IPS DF 4.7 (cell line): ENCODE measurements around the gene C20orf141.
"Not testable (repeated sequence)": the region's sequence is repeated elsewhere in the genome, so short reads cannot be mapped to it uniquely, and the experiment has no call there.

Experiments
- DNase-seq: peaks from one replicate; pipeline ENCODE4 v3.0.0-alpha.2; 2013; ENCODE audit warnings: low spot score; ENCODE audit errors: extremely low read depth

The C20orf141 gene

GRCh38 chr20:2799688-2800520 lies 14.9 kb upstream of the C20orf141 start:
- DNase-seq: no peak

- DNase-seq: no peak
Measured at GRCh38 chr20:2800521-2801285, 14.1 kb upstream of the C20orf141 start, which contains the start of gene CPXM1. Gene CPXM1 (minus strand): TSS chr20:2800627. CDS start chr20:2800572, 55 bp downstream.

- no peak for DNase-seq
Measured at GRCh38 chr20:2801286-2801728, 13.5 kb upstream of the C20orf141 start.

- no peak for DNase-seq
Measured at GRCh38 chr20:2804041-2804828, 10.6 kb upstream of the C20orf141 start.

- no peak for DNase-seq
Measured at GRCh38 chr20:2804852-2805688, 9.7 kb upstream of the C20orf141 start.

- DNase-seq: no peak
Measured at GRCh38 chr20:2805689-2806350, 9.0 kb upstream of the C20orf141 start.

- DNase-seq: no peak
Measured at GRCh38 chr20:2806351-2806701, 8.5 kb upstream of the C20orf141 start.

- no peak for DNase-seq
Measured at GRCh38 chr20:2807019-2807418, 7.8 kb upstream of the C20orf141 start.

GRCh38 chr20:2807929-2808328 lies 6.9 kb upstream of the C20orf141 start:
- DNase-seq: not testable (repeated sequence)

- no peak for DNase-seq
Measured at GRCh38 chr20:2809690-2810089, 5.1 kb upstream of the C20orf141 start.

GRCh38 chr20:2812189-2812588 lies 2.6 kb upstream of the C20orf141 start:
- no peak for DNase-seq

- DNase-seq: no peak
Measured at GRCh38 chr20:2814076-2814475, 711 bp upstream of the C20orf141 start.

GRCh38 chr20:2815242-2815900 lies 584 bp downstream of the C20orf141 start:
- no peak for DNase-seq

- no peak for DNase-seq
Measured at GRCh38 chr20:2816030-2816582, 1.3 kb downstream of the C20orf141 start, which contains the start of gene TMEM239. Gene TMEM239 (plus strand): TSS chr20:2816364. CDS start chr20:2816555, 191 bp downstream.

GRCh38 chr20:2816583-2817340 lies 2.0 kb downstream of the C20orf141 start:
- no peak for DNase-seq

GRCh38 chr20:2817341-2817726 lies 2.5 kb downstream of the C20orf141 start:
- DNase-seq: no peak

GRCh38 chr20:2817891-2818595 lies 3.3 kb downstream of the C20orf141 start:
- DNase-seq: no peak
